ENCODE data around the gene MAGEF1. TPM values are rescaled to one million over a fixed set of nuclear protein-coding genes. Genes with fewer than 3 reads are reported as not detected.

The MAGEF1 gene
- total and polyA plus RNA-seq, 2 donors (not counting 3 experiments of a cell fraction or from before 2014, with no cell fraction given): 7.0 to 14.2 TPM

DNA sequence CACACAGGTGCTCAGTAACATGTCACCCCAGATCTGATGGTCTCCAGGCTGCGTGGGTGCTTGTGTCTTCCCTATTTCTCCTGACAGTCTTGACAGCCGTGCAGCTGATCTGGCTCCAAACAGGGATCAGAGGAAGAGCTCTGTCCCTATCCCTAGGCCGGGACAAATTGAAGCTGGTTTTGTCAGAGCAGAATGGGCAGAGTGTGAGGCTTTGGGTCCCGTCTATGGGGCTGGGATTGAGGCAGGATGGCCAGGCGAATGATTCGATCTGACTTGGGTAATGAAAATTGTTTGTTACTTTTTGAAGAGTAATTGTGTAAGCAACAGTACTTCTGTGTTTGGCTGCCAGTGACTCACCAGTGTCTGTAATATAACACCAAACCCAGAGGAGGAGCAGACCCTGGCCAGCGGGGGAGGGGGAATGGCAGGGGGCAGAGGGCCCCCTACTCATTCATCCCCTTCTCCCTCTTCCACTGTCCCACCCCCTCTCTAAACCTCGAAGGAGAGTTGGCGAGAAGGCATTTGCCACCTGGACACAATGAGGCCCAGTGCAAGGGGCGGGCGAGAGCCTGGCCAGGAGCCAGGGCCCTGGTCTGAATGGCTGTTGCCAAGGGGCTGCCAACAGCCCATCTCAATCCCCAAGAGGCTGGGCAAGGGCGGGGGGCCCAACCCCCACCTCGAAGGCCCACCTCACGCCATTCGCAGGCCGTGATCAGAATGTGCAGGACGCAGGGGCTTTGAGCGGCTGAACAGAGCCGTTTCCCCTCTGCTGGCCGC, 4.9 kb upstream of the MAGEF1 start:
- CTCF ChIA-PET: interaction anchor here (2.6 kb wide), 1 partner anchor 155 kb away, joined by 11 read pairs; the partner anchor contains the start of gene EPHB3
- Histone ChIP-seq H3K27me3 (ENCODE audit: control insufficient read depth in 2 of 2, insufficient read depth in 2 of 2, low read length in 2 of 2) (peaks cover 3 to 7% of the 10 kb centered on the region in 2 experiments), H4K20me1 (replicated peaks; ENCODE audit: control insufficient read depth, extremely low read depth, insufficient read depth, low read length) (no peaks in the 10 kb centered on the region), H3K4me3 (replicated peaks in 1 of 3; ENCODE audit: insufficient read depth in 1 of 3, low read depth in 1 of 3, low read length in 3 of 3) (no peak overlapping the region), H3K9me3 (replicated peaks; ENCODE audit: control insufficient read depth, insufficient read depth, low read length) (no peaks in the 10 kb centered on the region), H3K4me2 (ENCODE audit: insufficient read depth, low read length) (no peak overlapping the region), H3K9me1 (replicated peaks; ENCODE audit: control insufficient read depth, extremely low read depth, insufficient read depth, low read length) (no peaks in the 10 kb centered on the region), H2AFZ (ENCODE audit: low read depth, low read length) (no peak overlapping the region), H3K9ac (replicated peaks; ENCODE audit: extremely low read depth, insufficient read depth, low read length) (no peak overlapping the region), H3K79me2 (ENCODE audit: control insufficient read depth, insufficient read depth, low read length) (no peaks in the 10 kb centered on the region), H3K4me1 (ENCODE audit: control insufficient read depth, extremely low read depth, insufficient read depth, low read length) (no peaks in the 10 kb centered on the region), H3K27ac (ENCODE audit: insufficient read depth, low read depth, low read length) (no peak overlapping the region), H3K36me3 (ENCODE audit: control insufficient read depth in 2 of 2, extremely low read depth in 1 of 2, insufficient read depth in 2 of 2, low read length in 2 of 2) (no peaks in the 10 kb centered on the region)
- DNase-seq (ENCODE audit: low read depth, low spot score) (no peak), FAIRE-seq (no peak)
- dilution Hi-C loops (cut with MboI; ENCODE audit: extremely low pct_ligation_motif_present, low sequenced_read_pairs) (no loop called here), intact Hi-C loops (cut with micrococcal nuclease) (no loop called here)
- POLR2A ChIA-PET: no interaction called here
- BruUV-seq (replicated peaks): no TSS peak
- TF ChIP-seq POLR2AphosphoS5 (IDR thresholded peaks at IDR 0.05; ENCODE audit: insufficient read depth, low read depth, low read length) (no peak), POLR2A (IDR thresholded peaks at IDR 0.05; ENCODE audit: low read depth, low read length) (no peak), GATA2 (IDR thresholded peaks at IDR 0.05; ENCODE audit: insufficient read depth, insufficient read length, low read depth, low read length) (no peak), MYC (IDR thresholded peaks at IDR 0.05; ENCODE audit: low read depth, low read length) (no peak), FOS (IDR thresholded peaks at IDR 0.05; ENCODE audit: borderline replicate concordance, insufficient read depth, low read length) (no peak), JUN (IDR thresholded peaks at IDR 0.05; ENCODE audit: borderline replicate concordance, insufficient read depth, insufficient read length, low read depth) (no peak), EZH2 (IDR thresholded peaks at IDR 0.05; ENCODE audit: borderline replicate concordance, low read depth, low read length, severe bottlenecking) (no peak)
- TF ChIP-seq, protein P1, sequence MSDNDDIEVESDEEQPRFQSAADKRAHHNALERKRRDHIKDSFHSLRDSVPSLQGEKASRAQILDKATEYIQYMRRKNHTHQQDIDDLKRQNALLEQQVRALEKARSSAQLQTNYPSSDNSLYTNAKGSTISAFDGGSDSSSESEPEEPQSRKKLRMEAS (IDR thresholded peaks at IDR 0.05; ENCODE audit: insufficient read depth, insufficient read length): no peak
- TF ChIP-seq, protein P2, sequence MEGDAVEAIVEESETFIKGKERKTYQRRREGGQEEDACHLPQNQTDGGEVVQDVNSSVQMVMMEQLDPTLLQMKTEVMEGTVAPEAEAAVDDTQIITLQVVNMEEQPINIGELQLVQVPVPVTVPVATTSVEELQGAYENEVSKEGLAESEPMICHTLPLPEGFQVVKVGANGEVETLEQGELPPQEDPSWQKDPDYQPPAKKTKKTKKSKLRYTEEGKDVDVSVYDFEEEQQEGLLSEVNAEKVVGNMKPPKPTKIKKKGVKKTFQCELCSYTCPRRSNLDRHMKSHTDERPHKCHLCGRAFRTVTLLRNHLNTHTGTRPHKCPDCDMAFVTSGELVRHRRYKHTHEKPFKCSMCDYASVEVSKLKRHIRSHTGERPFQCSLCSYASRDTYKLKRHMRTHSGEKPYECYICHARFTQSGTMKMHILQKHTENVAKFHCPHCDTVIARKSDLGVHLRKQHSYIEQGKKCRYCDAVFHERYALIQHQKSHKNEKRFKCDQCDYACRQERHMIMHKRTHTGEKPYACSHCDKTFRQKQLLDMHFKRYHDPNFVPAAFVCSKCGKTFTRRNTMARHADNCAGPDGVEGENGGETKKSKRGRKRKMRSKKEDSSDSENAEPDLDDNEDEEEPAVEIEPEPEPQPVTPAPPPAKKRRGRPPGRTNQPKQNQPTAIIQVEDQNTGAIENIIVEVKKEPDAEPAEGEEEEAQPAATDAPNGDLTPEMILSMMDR (IDR thresholded peaks at IDR 0.05; ENCODE audit: extremely low read depth in 1 of 2, insufficient read depth in 1 of 2, low read depth in 1 of 2, low read length in 2 of 2): no peak

Measured in endothelial cell of umbilical vein (primary cell).